SHP77 (cell line): Measurements from ENCODE around the gene ZFP37.
"Not testable (repeated sequence)": the region's sequence is repeated elsewhere in the genome, so short reads cannot be mapped to it uniquely, and the experiment has no call there.

ENCODE experiments used
- DNase-seq, 2 experiments: peaks; one replicate each; lab custom pipeline; 2025; lab: John Stamatoyannopoulos, UW

Gene ZFP37

DNA sequence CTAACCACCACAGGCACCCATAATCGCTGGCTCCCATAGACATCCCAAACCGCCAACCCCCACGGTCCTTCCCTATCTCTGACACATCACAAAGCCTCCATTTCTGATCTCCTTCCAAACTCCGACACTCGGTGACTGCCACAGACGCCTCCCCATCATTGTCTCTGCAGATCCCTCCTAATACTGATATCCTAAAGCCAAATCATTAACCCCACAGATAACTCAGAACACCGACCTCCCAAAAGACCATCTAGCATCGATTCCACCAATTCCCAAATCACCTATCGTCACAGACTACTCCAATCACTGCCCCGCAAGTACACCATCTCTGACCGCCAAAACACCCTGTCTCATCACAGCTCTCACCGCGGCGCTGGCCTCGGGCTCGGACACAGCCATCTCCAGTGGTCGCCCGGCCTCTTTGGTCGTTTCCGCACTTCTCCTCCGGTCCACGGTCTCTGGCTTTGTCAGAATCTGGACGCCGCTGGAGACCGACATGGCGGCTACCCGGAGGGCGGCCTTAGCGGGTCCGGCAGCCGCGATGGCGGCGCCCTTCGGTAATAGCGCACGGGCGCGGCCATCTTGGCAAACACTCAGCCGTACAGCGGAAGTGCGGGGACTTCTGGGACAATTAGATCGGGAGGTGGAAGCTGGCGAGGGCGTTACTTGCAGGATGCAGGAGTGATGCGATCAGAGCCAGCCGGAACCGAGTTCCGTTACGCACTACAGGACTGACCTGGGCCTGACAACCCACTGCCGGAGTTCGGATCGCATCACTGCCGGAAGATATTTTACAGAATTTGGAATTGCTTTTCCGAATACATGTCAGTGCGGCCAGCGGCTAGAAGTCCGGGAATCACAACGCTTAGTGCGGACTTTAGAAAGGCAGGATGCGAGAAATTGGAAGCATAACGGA is at the start of gene ZFP37:
TSS of gene ZFP37 (minus strand) at position 534 of the 916 bp plus-strand sequence. CDS start at position 498, 36 bp downstream.
- DNase-seq: peak; percentile 90 to 94

DNA sequence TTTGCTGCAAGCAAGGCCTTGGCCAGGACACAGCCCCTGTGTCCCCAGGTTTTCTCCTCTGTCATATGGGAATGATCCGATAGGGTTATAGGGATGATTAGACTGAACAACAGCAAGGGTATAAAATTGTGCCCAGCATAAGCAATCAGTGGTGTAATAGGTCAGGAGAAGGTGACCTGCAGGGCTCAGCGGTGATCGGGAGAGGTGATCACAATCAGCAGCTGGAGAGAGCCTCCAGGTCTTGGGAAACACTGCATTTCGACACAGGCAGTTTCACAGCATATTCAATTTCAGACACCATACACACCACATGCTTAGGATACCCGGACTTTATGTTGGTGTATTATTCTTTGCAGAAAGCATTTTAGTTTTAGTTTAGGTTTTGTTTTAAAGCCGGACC is 48.8 kb upstream of the ZFP37 start:
- DNase-seq: not testable (repeated sequence)

DNA sequence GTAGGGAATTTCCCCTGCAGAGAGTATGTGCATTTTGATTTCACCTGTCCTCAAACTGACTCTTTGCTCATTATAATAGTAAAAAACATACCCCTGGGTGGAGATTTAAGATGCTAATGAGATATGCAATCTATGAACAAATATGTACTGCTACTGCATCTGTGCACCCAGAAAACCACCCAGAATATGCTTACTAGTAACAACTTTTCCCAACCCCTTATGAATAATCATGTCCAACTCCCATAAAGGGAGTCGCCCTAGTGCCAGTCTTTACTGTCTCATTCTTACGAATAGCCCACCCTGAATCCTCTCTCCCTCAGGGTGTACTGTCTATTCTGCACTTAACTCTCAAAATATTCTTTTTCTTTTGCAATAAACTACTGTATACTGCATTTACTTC is 39.0 kb upstream of the ZFP37 start:
- DNase-seq: no peak

DNA sequence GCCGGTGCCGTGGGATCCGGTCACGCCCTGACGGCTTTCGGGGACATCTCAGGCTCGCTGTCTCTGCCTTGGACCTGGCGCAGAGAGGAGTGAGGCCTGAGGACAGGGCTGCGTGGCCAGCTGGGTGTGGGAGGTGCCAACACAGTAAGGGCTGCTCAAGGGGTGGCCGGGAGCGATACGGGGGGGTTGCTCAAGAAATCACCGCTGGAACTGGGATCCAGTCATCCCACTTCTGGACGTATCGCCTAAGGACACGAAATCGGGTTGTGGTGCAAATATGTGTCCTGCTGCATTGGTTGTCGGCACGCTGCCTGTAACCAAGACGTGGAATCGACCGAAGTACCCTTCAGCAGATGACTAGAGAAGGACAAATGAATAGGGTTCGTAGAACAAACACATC is 33.4 kb upstream of the ZFP37 start:
- DNase-seq: not testable (repeated sequence)

DNA sequence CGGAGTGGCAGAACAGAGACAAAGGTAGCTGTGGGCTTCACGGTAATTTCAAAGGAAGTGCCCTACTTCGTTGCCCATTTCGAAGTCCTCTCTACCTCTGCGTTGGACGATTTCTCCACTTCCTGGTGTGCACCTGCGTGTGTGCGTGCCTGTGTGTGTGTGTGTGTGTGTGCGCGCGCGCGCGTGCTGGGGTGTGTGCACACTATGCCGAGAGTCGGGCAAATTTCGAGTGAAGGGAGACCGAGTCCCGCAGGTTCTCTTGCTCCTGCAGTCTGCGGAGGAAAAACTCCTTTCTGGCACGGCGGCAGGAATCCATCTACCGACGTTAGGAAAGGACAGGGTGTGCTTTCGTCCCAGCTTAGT is 32.6 kb upstream of the ZFP37 start:
- DNase-seq: not testable (repeated sequence)

DNA sequence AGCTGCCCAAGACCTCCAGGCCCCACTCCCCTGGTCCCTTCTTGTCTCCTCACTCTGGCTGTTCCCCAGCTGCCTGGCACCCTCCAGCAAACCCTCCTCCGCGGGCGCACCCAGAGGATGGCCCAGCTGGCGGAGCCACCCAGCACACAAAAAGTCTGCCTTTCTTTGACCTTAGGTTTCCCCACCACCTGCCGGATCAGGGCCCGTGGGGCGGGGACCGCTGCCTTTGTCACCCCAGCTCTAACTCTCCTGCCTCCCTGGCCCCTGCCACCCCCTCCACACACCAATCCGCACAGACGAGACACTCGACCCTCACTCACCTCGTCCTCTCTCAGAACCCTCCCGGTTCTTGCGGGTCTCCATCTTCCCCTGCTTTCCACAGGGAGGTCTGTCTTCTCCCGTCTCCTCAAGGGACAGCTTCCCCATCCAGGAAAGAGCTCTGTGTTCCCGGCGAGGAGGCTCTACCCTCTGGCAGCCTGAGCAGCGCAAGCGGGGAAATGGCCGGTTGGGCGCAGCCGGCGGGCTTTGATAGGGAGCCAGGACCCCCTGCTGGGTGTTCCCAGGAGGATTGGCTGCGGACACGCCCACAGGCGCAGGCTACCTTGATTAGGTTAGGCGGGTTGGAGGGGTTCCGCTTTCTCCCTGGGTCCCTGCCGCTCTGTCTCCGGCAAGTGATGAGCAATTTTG is 32.1 kb upstream of the ZFP37 start:
- DNase-seq: not testable (repeated sequence)

DNA sequence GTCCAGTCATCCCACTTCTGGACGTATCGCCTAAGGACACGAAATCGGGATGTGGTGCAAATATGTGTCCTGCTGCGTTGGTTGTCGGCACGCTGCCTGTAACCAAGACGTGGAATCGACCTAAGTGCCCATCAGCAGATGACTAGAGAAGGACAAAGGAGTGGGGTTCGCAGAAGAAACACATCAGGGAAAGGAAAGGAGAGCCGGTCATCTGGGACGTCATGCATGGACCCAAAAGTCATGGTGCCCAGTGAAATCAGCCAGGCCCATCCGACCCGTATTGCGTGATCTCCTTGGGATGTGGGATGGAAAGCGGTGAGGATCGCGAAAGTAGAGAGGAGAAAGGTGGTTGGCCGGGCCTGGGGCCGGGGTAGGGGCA is 6.4 kb upstream of the ZFP37 start:
- not testable (repeated sequence) for DNase-seq

DNA sequence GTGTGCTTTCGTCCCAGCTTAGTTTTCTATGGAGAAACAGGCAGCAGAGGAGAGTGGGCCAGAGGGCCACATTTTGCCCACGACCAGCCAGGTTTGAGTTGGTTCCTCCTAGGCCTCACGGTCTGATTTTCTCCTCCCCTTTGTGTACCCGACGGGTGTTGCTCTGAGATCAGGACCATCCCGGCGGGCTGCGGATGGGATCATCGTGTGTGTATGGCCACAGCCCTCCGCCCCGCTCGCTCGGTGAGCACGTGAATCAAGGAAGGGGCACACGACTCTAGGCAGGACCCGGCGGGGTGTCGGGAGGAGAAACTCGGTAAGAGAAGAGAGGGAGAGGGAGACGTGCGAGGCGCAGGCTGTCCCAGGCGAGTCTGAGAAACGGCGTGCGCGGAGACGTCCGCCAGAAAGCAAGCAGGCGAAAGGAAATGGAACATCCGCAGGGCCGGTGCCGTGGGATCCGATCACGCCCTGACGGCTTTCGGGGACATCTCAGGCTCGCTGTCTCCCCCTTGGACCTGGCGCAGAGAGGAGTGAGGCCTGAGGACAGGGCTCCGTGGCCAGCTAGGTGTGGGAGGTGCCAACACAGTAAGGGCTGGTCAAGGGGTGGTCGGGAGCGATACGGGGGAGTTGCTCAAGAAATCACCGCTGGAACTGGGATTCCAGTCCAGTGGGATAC is 5.9 kb upstream of the ZFP37 start:
- not testable (repeated sequence) for DNase-seq

DNA sequence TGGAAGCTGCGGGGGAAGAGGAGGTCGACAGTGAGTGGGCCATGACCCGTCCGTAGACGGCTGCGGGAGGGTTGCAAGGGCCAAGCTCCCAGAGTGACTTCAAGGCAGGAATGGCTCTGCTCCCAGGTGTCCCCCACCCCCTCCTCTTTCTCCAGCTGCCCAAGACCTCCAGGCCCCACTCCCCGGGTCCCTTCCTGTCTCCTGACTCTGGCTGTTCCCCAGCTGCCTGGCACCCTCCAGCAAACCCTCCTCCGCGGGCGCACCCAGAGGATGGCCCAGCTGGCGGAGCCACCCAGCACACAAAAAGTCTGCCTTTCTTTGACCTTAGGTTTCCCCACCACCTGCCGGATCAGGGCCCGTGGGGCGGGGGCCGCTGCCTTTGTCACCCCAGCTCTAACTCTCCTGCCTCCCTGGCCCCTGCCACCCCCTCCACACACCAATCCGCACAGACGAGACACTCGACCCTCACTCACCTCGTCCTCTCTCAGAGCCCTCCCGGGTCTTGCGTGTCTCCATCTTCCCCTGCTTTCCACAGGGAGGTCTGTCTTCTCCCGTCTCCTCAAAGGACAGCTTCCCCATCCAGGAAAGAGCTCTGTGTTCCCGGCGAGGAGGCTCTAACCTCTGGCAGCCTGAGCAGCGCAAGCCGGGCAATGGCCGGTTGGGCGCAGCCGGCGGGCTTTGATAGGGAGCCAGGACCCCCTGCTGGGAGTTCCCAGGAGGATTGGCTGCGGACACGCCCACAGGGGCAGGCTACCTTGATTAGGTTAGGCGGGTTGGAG is 4.7 kb upstream of the ZFP37 start:
- not testable (repeated sequence) for DNase-seq

DNA sequence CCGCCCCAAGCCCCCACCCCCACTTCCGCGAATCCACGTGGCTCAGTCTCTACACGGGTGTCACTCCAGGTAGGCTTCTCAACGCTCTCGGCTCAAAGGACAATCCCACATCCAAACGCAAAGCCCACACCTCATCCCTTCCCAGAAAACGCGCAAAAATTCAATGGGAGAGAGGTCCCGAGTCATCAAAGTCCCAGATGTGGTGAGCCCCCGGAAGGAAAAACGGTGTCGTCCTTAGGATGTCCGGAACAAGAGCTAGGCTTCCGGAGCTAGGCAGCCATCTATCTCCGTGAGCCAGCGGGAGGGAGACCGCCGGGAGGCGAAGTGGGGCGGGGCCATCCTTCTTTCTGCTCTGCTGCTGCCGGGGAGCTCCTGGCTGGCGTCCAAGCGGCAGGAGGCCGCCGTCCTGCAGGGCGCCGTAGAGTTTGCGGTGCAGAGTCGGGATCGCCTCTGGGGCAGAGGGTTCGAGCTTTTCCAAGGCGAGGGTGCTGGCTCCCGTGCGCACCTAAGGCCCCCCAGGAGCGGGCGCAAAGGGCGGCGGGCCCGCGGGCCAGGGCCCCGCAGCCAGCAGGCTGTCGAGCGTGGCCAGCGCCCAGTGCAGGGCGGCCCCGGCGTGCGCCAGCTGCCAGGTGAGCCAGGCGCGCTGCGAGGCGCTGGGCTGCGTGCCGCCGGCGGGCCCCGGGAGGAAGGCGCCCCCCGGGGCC is 3.2 kb upstream of the ZFP37 start:
- not testable (repeated sequence) for DNase-seq

DNA sequence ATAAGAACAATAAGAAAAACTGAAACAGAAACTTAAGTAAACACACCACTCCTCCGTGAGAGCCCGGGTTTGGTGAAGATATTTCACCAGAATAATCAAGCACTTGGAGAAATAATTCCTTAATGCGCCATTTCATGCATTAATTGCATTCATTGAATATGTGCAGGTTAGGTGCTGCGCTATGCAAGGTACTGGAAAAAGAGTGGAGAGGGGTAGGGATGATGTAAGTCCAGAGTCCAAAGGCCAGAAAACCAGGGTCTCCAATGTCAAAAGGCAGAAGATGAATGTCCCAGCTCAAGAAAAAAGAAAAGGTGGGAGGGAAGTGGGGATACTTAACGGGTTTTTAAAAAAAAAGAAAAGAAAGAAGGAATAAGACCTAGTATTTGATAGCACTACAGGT is 669 bp upstream of the ZFP37 start:
- DNase-seq: peak in 1 of 2 experiments; percentile 4

DNA sequence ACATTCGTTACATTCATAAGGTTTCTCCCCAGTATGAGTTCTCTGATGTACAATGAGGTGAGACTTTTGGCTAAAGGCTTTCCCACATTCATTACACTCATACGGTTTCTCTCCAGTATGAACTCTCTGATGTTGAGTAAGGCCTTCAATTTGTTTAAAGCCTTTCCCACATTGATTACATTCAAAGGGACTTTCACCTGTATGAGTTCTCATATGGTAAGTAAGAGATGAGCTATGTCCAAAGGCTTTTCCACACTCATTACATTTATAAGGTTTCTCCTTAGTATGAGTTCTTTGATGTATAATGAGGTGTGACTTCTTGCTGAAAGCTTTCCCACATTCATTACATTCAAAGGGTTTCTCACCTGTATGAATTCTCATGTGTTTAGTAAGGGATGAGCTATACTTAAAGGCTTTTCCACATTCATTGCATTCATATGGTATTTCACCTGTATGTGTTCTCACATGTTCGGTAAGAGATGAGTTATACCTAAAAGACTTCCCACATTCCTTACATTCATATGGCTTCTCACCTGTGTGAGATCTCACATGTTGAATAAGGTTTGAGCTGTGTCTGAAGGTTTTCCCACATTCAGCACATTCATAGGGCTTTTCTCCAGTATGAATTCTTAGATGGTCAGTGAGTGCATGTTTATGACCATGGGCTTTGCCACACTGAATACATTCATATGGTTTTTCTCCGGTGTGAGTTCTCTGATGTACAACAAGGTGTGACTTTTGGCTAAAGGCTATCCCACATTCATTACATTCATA is 13.5 kb downstream of the ZFP37 start:
- no peak for DNase-seq

DNA sequence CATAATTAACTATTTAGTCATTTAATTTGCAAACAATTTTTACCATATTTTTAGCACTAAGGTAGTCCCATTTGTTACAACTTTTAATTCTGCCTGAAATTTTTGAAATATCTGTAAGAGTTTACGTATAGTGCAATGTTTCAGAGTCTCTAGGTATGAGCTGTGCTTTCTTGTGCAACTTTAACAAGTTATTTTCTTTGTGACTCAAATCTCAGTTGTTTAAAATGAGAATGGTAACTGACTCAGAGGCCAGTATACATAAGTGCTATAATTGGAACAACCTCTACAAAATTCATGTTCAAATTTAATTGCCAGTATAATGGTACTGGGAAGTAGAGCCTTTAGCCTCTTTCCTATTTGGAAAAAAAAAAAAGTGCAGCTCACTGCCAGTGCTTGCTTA is 30.3 kb downstream of the ZFP37 start:
- DNase-seq: no peak

DNA sequence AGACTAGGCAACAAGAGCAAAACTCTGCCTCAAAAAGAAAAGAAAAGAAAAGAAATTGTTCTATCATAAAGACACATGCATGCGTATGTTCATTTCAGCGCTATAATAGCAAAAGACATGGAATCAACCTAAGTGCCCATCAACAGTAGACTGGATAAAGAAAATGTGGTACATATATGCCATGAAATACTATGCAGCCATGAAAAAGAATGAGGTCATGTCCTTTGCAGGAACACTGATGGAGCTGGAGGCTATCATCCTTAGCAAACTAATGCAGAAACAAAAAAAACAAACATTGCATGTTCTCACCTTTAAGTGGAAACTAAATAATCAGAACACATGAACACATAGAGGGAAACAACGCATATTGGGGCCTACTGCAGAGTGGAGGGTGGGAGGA is 38.3 kb downstream of the ZFP37 start:
- DNase-seq: no peak

DNA sequence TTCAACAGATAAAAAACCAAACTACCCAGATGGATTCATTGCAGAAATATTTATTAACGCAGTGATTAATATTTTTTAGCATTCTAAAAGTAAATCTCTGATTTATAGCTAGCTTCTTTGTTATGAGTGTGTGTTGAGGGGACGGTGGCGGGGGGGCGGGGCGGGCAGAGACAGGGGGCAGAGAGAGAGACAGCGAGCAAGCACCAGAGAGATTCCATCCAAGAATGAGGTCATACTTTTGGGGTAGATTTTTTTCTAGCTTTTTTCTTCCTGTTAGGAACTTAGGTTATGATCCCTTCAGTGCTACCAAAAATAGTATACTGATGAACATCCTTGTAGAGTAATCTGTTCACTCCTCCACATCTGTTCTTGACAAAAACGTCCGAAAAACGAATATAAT is 44.0 kb downstream of the ZFP37 start:
- no peak for DNase-seq

DNA sequence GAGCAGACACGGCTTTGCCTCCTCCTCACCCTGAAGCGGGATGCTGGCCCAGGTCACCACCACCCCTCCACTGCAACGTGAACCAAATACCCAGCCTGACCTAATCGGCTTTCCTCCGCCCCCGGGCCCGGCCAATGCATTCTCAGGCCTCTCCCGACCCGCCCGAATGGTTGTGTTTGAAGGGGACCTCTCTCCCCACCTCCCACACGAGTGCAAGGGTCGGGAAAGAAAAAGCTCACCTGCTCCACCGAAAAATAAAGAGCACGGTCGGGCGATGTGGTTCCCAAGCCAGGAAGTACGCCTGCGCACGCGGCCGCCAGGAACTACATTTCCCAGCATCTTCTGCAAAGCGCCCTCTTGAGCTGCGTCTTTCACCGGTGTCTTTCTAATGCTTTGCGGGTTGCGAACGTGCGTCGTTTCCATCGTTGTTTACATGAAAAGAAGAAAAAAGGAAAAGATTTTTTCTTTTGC is 44.6 kb downstream of the ZFP37 start, which contains the start of gene ZNF883:
TSS of gene ZNF883 (minus strand) at position 282 of the 471 bp plus-strand sequence.
- DNase-seq: no peak

DNA sequence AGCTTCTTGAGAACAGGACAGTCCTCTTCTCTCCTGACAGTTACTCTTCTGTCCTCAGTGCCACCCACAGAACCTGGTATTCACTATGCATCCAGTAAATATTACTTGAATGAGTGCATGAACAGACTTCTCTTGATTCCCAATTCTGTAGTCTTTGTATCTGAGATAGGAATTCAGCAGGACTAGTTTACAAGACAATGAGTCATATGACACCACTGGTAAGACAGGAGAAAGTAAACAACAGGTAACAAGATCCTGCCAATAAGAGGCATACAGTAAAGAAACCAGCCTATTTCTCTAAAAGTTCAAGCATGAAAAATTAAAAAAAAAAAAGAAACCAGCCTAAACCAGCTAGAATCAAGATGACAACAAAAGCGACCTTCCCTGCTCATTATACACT is 50.7 kb downstream of the ZFP37 start:
- no peak for DNase-seq

DNA sequence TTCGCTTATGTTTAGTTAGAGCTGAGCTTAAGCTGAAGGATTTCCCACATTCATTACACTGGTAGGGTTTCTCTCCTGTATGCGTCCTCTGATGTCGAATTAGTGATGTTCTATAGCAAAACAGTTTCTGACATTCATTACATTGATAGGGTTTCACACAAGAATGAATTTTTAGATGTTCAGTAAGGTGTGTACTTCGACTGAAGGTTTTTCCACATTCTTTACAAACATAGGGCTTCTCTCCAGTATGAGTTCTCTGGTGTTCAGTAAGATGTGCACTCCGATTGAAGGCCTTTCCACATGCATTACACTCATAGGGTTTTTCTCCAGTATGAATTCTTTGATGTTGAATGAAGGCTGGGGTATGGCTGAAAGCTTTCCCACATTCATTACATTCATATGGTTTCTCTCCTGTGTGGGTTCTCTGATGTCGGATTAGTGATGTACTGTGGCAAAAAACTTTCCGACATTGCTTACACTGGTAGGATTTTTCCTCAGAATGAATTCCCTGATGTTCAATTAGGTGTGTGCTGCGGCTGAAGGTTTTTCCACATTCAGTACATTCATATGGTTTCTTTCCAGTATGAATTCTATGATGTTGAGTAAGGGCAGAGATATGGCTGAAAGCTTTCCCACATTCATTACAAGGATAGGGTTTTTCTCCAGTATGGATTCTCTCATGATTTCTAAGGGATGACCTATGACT is 59.1 kb downstream of the ZFP37 start:
- no peak for DNase-seq
